Upper lobe of left lung (tissue), 6 donors: Measurements from ENCODE around the gene OR2F1. TPM values are rescaled to one million over a fixed set of nuclear protein-coding genes. Genes with fewer than 3 reads are reported as not detected.

Experiments used
- ATAC-seq, 2 donors: fragments of 200-7000 bp; cut with Tn5 transposase; one replicate each; pipeline ENCODE4 v1.9.1; 2022; ENCODE audit warnings: mild to moderate bottlenecking in 2 of 2, moderate library complexity in 2 of 2; ENCODE audit not compliant: low FRiP score in 2 of 2
- DNase-seq, 2 donors: peaks; one replicate each; pipeline ENCODE4 v3.0.0-alpha.2; 2019 to 2020
- H3K27ac ChIP-seq, 4 donors: fragments of 200-600 bp; sonication (generic); one replicate each; pipeline ENCODE4 v1.5.1; 2016 to 2019
- H3K27me3 ChIP-seq, 4 donors: fragments of 200-600 bp; sonication (generic); one replicate each; pipeline ENCODE4 v1.5.1; 2017 to 2019
- H3K36me3 ChIP-seq, 4 donors: fragments of 200-600 bp; sonication (generic); one replicate each; pipeline ENCODE4 v1.5.1; 2016 to 2019
- H3K4me1 ChIP-seq, 4 donors: fragments of 200-600 bp; sonication (generic); one replicate each; pipeline ENCODE4 v1.5.1; 2018 to 2019
- H3K4me3 ChIP-seq, 4 donors: fragments of 200-600 bp; sonication (generic); one replicate each; pipeline ENCODE4 v1.5.1; 2017 to 2019; ENCODE audit warnings: mild to moderate bottlenecking in 2 of 4, moderate library complexity in 1 of 4
- H3K9me3 ChIP-seq, 4 donors: fragments of 200-600 bp; sonication (generic); one replicate each; pipeline ENCODE4 v1.5.1; 2018 to 2019
- EP300 ChIP-seq, 4 donors: sonication (generic); formaldehyde crosslinking; IDR thresholded peaks; one replicate each; pipeline ENCODE4 v1.5.1; 2017; ENCODE audit warnings: antibody characterized with exemption in 4 of 4, control low read depth in 2 of 4
- POLR2A ChIP-seq, 4 donors: fragments of 450-650 bp; IDR thresholded peaks; one replicate each; pipeline ENCODE4 v1.5.1; 2016 to 2017; ENCODE audit warnings: antibody characterized with exemption in 4 of 4, mild to moderate bottlenecking in 2 of 4
- POLR2AphosphoS5 ChIP-seq, 2 donors: sonication (generic); formaldehyde crosslinking; IDR thresholded peaks; one replicate each; pipeline ENCODE4 v1.5.1; 2017; ENCODE audit warnings: antibody characterized with exemption in 2 of 2
- WGBS, 2 donors: methylation state at CpG; one replicate each; pipeline ENCODE4 v1.1.5; 2017 to 2018; 5-methylcytosine and 5-hydroxymethylcytosine counted together
- total RNA-seq, 6 donors: library from RNA; depleted of rRNA in 4 of 6; stranded (reverse); fragments of >200 nt in 4 of 6; gene quantifications; one replicate each; pipeline versions ENCODE4 v1.1.0 to v1.2.1, GENCODE V29; 2016 to 2021
- TF ChIP-seq, protein P1 (sequence below), 6 experiments: fragments of 450-650 bp in 4 of 6; fragments of 200-600 bp in 2 of 6; sonication (generic) in 2 of 6; IDR thresholded peaks; one replicate each; pipeline ENCODE4 v1.5.1; 2016 to 2019; ENCODE audit warnings: antibody characterized with exemption in 6 of 6
- donor health status: DM: no; HTN: no; CAD: no; lungs with moderate emphysema.
- donor health status: DM: no; HTN: yes; CAD: no; lungs with severe emphysema.

OR2F1 gene
- total RNA-seq, 6 donors from 2014 or later, result not detected

- no peaks in the 10 kb centered on the region for H3K27me3 ChIP-seq
- no peaks in the 10 kb centered on the region for H3K9me3 ChIP-seq
- DNase-seq, result no peak
- WGBS, 2 donors, result 81 to 96% methylated on average over 1 of the region's 1 CpG
- no peaks in the 10 kb centered on the region for H3K36me3 ChIP-seq
- TF ChIP-seq EP300 (IDR thresholded peaks at IDR 0.05) (no peak), POLR2A (IDR thresholded peaks at IDR 0.05) (no peak), POLR2AphosphoS5 (IDR thresholded peaks at IDR 0.05) (no peak)
- TF ChIP-seq, protein P1, sequence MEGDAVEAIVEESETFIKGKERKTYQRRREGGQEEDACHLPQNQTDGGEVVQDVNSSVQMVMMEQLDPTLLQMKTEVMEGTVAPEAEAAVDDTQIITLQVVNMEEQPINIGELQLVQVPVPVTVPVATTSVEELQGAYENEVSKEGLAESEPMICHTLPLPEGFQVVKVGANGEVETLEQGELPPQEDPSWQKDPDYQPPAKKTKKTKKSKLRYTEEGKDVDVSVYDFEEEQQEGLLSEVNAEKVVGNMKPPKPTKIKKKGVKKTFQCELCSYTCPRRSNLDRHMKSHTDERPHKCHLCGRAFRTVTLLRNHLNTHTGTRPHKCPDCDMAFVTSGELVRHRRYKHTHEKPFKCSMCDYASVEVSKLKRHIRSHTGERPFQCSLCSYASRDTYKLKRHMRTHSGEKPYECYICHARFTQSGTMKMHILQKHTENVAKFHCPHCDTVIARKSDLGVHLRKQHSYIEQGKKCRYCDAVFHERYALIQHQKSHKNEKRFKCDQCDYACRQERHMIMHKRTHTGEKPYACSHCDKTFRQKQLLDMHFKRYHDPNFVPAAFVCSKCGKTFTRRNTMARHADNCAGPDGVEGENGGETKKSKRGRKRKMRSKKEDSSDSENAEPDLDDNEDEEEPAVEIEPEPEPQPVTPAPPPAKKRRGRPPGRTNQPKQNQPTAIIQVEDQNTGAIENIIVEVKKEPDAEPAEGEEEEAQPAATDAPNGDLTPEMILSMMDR (IDR thresholded peaks at IDR 0.05), result no peak
- ATAC-seq, result no peak
- no peak overlapping the region for H3K4me3 ChIP-seq
- no peaks in the 10 kb centered on the region for H3K4me1 ChIP-seq
- H3K27ac ChIP-seq, result no peak overlapping the region
Measured at GRCh38 chr7:143979359-143979758, 24.7 kb downstream of the OR2F1 start.

- Histone ChIP-seq H3K4me1 (no peaks in the 10 kb centered on the region), H3K4me3 (no peak overlapping the region), H3K27me3 (no peaks in the 10 kb centered on the region), H3K9me3 (no peaks in the 10 kb centered on the region), H3K27ac (no peak overlapping the region), H3K36me3 (no peaks in the 10 kb centered on the region)
- ATAC-seq (no peak), DNase-seq (no peak)
- TF ChIP-seq POLR2A (IDR thresholded peaks at IDR 0.05) (no peak), EP300 (IDR thresholded peaks at IDR 0.05) (no peak), POLR2AphosphoS5 (IDR thresholded peaks at IDR 0.05) (no peak)
- 40 to 43% methylated on average over 2 of the region's 2 CpGs for WGBS, 2 donors
Measured at GRCh38 chr7:143979998-143980397, 25.4 kb downstream of the OR2F1 start.

GRCh38 chr7:143980746-143981510, 26.3 kb downstream of the OR2F1 start:
- ATAC-seq (peak in 1 of 2 donors; percentile 55), DNase-seq (peak in 1 of 2 donors; percentile 62)
- TF ChIP-seq, protein P1 (IDR thresholded peaks at IDR 0.05), result no peak
- TF ChIP-seq POLR2A (IDR thresholded peaks at IDR 0.05) (no peak), EP300 (IDR thresholded peaks at IDR 0.05) (no peak), POLR2AphosphoS5 (IDR thresholded peaks at IDR 0.05) (no peak)
- Histone ChIP-seq H3K27me3 (no peaks in the 10 kb centered on the region), H3K36me3 (no peaks in the 10 kb centered on the region), H3K4me1 (no peaks in the 10 kb centered on the region), H3K27ac (no peak overlapping the region), H3K4me3 (no peak overlapping the region), H3K9me3 (no peaks in the 10 kb centered on the region)
- 87 to 96% methylated on average over 10 of the region's 10 CpGs for WGBS, 2 donors

DNA sequence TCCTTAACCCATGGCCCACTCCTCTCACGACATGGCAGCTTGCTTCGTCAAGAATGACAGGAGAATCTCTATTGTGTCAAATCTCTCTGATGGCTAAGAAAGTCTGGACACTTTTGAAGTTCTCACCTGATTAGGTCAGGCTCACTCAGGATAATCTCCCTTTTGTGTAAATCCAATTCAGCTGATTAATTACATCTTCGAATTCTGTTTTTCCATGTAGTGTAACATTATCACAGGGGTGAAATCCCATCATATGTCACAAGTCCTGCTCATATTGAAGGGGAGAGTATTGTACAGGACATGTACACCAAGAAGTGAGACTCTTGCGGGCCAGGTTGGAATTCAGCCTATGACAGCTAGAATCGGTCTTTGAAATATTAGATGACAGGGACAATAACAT, 29.3 kb downstream of the OR2F1 start:
- Histone ChIP-seq H3K27me3 (no peaks in the 10 kb centered on the region), H3K4me3 (no peak overlapping the region), H3K36me3 (no peaks in the 10 kb centered on the region), H3K9me3 (no peaks in the 10 kb centered on the region), H3K27ac (no peak overlapping the region), H3K4me1 (no peaks in the 10 kb centered on the region)
- 88 to 89% methylated on average over 5 of the region's 5 CpGs for WGBS, 2 donors
- no peak for DNase-seq
- no peak for TF ChIP-seq EP300 (IDR thresholded peaks at IDR 0.05)
- no peak for TF ChIP-seq POLR2AphosphoS5 (IDR thresholded peaks at IDR 0.05)
- TF ChIP-seq POLR2A (IDR thresholded peaks at IDR 0.05), result no peak
- TF ChIP-seq, protein P1 (IDR thresholded peaks at IDR 0.05), result no peak
- no peak for ATAC-seq

DNA sequence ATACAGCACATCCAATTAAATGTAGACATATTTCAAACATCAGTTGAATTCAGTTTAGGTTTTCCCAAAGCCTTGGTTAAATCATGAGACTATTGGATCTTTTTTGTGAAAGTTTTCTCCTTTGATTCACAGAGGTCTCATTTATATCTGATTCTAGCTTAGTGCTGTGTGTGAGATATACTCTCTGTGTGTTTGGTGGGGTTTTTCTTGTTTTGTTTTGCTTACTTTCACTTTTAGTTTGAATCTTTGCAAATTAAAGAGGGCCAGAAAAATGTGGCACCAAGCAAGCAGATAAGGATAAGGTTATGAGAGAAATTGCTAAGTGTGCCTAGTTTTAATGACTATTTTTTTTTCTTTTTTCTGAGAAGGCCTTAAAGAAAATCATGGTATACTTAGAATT, 32.9 kb downstream of the OR2F1 start:
- no peaks in the 10 kb centered on the region for H3K4me1 ChIP-seq
- TF ChIP-seq, protein P1 (IDR thresholded peaks at IDR 0.05), result no peak
- TF ChIP-seq EP300 (IDR thresholded peaks at IDR 0.05), result no peak
- TF ChIP-seq POLR2AphosphoS5 (IDR thresholded peaks at IDR 0.05), result no peak
- TF ChIP-seq POLR2A (IDR thresholded peaks at IDR 0.05), result no peak
- no peaks in the 10 kb centered on the region for H3K36me3 ChIP-seq
- no peak for DNase-seq
- H3K9me3 ChIP-seq, result peaks cover 0 to 4% (median 0%) of the 10 kb centered on the region in 4 donors
- ATAC-seq, result no peak
- no peak overlapping the region for H3K27ac ChIP-seq
- H3K4me3 ChIP-seq, result no peak overlapping the region
- no peaks in the 10 kb centered on the region for H3K27me3 ChIP-seq
